Epithelial cell of proximal tubule (primary cell): ENCODE results near the gene SH2D6. TPM values are rescaled to one million over a fixed set of nuclear protein-coding genes. Genes with fewer than 3 reads are reported as not detected.

Source experiments
- DNase-seq: peaks from one replicate; pipeline ENCODE4 v3.0.0-alpha.2; 2011; ENCODE audit warnings: low read depth
- H3K4me3 ChIP-seq: 2 replicates; pipeline ENCODE4 v1.5.1; 2011; ENCODE audit warnings: low read depth, mild to moderate bottlenecking, low read length
- total RNA-seq: library from RNA; depleted of rRNA; stranded (reverse); fragments of >200 nt; gene quantifications from 2 replicates; pipeline ENCODE4 v1.2.3, GENCODE V29; 2015
- TF ChIP-seq, protein P1 (sequence below): conservative IDR thresholded peaks from 2 replicates; pipeline ENCODE4 v1.5.1; 2012; ENCODE audit warnings: low read depth, mild to moderate bottlenecking, low read length

SH2D6 gene
- total RNA-seq, 1 donor from 2014 or later: not detected

- TF ChIP-seq, protein P1, sequence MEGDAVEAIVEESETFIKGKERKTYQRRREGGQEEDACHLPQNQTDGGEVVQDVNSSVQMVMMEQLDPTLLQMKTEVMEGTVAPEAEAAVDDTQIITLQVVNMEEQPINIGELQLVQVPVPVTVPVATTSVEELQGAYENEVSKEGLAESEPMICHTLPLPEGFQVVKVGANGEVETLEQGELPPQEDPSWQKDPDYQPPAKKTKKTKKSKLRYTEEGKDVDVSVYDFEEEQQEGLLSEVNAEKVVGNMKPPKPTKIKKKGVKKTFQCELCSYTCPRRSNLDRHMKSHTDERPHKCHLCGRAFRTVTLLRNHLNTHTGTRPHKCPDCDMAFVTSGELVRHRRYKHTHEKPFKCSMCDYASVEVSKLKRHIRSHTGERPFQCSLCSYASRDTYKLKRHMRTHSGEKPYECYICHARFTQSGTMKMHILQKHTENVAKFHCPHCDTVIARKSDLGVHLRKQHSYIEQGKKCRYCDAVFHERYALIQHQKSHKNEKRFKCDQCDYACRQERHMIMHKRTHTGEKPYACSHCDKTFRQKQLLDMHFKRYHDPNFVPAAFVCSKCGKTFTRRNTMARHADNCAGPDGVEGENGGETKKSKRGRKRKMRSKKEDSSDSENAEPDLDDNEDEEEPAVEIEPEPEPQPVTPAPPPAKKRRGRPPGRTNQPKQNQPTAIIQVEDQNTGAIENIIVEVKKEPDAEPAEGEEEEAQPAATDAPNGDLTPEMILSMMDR: no peak
- H3K4me3 ChIP-seq: no peak overlapping the region
- no peak for DNase-seq
Observed at GRCh38 chr2:85397925-85398331, 20.6 kb upstream of the SH2D6 start.

DNA sequence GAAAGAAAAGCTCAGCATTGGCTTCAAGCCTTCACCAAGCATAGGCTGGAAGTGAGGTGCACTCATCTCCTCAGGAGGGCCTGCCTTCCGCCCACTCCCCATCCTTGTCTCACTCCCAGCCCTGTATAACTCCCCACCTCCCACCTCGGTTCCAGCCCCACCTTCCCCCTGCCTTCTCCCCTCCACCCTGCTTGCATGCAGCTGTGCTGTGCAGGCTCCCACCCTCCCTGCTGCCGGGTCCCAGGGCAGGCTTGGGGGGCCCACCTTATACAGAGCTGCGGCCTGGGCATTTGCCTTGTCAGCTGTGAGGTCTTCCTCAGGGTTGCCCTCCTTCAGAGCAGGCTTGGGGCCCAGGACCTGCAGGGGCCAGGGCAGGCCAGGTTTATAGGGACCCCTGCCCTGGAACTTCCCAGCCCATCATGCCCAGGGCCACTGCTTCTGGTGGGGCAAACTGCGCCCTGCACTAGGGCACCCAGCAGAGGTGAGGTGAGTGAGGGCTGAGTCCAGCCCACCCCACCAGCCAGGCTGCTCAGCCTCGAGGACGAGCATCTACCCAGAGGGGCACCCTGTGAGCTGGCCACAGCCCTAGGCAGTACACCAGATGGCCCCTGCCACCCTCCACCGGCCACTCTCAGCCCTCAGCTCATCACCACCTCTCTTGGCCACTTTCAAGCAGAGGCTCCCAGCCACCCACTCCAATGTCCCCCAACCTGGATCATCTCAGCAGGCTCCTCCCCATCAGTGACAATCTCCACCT is 19.9 kb upstream of the SH2D6 start:
- H3K4me3 ChIP-seq: no peak overlapping the region
- DNase-seq: no peak
- TF ChIP-seq, protein P1: no peak

DNA sequence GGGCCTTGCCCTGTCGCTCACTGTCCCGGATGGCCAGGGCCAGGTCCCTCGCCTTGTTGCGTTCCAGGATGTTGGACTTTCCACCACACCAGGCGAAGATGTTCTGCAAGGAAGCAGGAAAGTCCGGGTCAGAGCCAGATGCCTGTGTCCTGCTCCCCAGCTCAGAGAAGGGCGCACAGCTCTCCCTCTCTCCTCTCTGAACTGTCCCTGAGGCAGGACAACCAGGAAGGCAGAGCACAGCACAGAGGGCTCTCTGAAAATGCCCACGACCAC is 19.4 kb upstream of the SH2D6 start:
- no peak overlapping the region for H3K4me3 ChIP-seq
- DNase-seq: no peak
- TF ChIP-seq, protein P1: no peak

DNA sequence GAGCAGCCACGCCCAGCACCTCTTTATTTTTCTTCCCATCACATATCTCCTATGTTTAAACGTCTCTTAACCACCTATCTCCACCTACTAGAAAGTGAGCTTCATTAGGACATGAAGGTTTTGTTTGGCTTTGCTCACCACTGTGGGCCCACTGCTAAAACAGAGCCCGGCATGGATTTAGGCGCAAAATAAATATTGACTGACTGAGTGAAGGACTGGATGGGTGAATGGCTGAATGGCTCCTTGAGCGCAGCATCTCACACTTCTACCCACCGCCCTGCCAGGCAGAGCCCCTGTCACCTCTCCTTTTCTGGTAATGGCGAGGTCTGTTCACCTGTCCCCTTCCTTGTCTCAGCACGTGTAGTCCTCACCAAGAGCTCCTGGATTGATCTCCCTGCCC is 18.5 kb upstream of the SH2D6 start:
- no peak for DNase-seq
- no peak overlapping the region for H3K4me3 ChIP-seq
- TF ChIP-seq, protein P1: no peak

DNA sequence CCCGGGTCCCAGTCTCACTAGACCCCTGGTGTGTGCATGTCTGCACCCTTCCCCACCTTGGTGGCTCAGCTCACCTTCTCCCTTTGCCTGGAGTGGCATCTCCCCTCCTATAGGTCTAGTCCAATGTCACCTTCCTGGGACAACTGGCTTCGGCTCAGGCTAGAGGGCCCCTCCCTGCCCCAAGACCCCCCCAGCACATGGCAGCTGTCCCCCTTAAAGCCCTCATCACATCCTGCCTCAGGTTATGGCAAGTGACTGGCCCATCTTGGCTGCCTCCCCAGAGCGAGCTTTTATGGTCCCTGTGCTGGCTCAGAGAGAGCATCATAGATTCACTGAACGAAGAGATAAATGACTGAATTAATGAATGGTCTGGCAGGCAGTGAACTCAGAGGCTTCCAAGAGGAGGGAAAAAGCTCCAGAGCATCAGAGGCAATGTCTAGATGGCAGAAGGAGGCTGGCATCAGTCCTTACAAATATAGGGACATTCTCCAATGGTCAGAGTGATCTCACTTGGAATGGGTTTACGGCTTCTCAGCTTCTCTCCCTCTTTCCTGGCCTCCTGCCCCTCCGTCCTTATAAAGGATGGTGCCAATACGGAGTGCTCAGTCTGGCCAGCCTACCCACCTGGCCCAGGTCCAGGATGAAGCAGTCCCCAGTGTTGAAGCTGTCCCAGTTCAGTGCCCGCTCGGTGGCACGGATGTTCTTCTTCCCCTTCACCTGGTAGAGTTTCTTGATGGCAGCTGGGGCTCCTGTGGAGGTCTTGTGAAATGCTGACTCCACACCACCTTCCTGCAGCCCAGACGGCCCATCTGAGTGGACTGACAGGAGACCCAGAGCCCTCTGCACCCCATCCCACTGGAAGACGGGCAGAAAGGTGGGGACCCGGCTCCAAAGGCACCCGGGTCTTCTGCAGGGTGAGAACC is 17.7 kb upstream of the SH2D6 start:
- TF ChIP-seq, protein P1: no peak
- no peak overlapping the region for H3K4me3 ChIP-seq
- DNase-seq: no peak

- TF ChIP-seq, protein P1: no peak
- DNase-seq: no peak
- no peak overlapping the region for H3K4me3 ChIP-seq
Observed at GRCh38 chr2:85401464-85401805, 17.1 kb upstream of the SH2D6 start.

GRCh38 chr2:85401844-85402243 is 16.7 kb upstream of the SH2D6 start:
- no peak overlapping the region for H3K4me3 ChIP-seq

More at GRCh38 chr2:85401844-85402243, 16.7 kb upstream of the SH2D6 start:
- TF ChIP-seq, protein P1: no peak
- no peak for DNase-seq
